SK-N-SH (cell line): ENCODE measurements around the gene RBM17. TPM values are rescaled to one million over a fixed set of nuclear protein-coding genes. Genes with fewer than 3 reads are reported as not detected.

Experiments used
- CTCF ChIA-PET: fragments of 300-600, 350-600 bp; formaldehyde crosslinking; extraction: SDS; loops from one replicate; lab custom pipeline; 2021; lab: Yijun Ruan, JAX
- POLR2A ChIA-PET: fragments of 350-600 bp; sonication (Branson Sonifier 250); formaldehyde crosslinking; extraction: SDS; loops from one replicate; lab custom pipeline; 2020; ENCODE audit warnings: antibody characterized with exemption, inconsistent platforms; lab: Yijun Ruan, JAX
- DNase-seq: peaks from one replicate; pipeline ENCODE4 v3.0.0; 2012
- H2AFZ ChIP-seq: fragments of 200-600 bp; sonication (generic); 2 replicates; pipeline ENCODE4 v1.8.1; 2016; ENCODE audit warnings: antibody characterized with exemption, mild to moderate bottlenecking, low read depth
- H3F3A ChIP-seq: fragments of 200-600 bp; sonication (generic); replicated peaks from 2 replicates; pipeline ENCODE3; 2016; ENCODE audit warnings: antibody characterized with exemption, mild to moderate bottlenecking; ENCODE audit not compliant: insufficient read depth
- H3K27ac ChIP-seq, 2 experiments: fragments of 200-500 bp in 1 of 2; fragments of 200-600 bp in 1 of 2; sonication (Bioruptor generic) in 1 of 2; sonication (generic), shearing (Covaris generic) in 1 of 2; 2 replicates each; pipeline versions ENCODE4 v1.5.1 to v1.6.1; 2014 to 2016; ENCODE audit warnings: low read depth in 2 of 2, inconsistent platforms in 1 of 2, low read length in 1 of 2, mild to moderate bottlenecking in 1 of 2, mixed read lengths in 1 of 2
- H3K27me3 ChIP-seq: fragments of 200-600 bp; sonication (generic), shearing (Covaris generic); 2 replicates; pipeline ENCODE4 v1.6.1; 2016; ENCODE audit warnings: mixed run types; ENCODE audit not compliant: insufficient read depth
- H3K36me3 ChIP-seq, 2 experiments: fragments of 200-500 bp in 1 of 2; fragments of 200-600 bp in 1 of 2; sonication (Bioruptor generic) in 1 of 2; sonication (generic) in 1 of 2; replicated peaks in 1 of 2; 2 replicates each; pipeline versions ENCODE3 to v1.5.1; 2014 to 2016; ENCODE audit warnings: low read length in 1 of 2, mild to moderate bottlenecking in 1 of 2; ENCODE audit not compliant: insufficient read depth in 2 of 2, control insufficient read depth in 1 of 2
- H3K4me1 ChIP-seq, 2 experiments: fragments of 200-500 bp in 1 of 2; fragments of 200-600 bp in 1 of 2; sonication (Bioruptor generic) in 1 of 2; sonication (generic), shearing (Covaris generic) in 1 of 2; 2 replicates each; pipeline versions ENCODE4 v1.5.1 to v1.6.1; 2014 to 2016; ENCODE audit warnings: low read depth in 1 of 2, low read length in 1 of 2, mixed run types in 1 of 2; ENCODE audit not compliant: insufficient read depth in 2 of 2, control insufficient read depth in 1 of 2
- H3K4me2 ChIP-seq: fragments of 200-600 bp; sonication (generic), shearing (Covaris generic); 2 replicates; pipeline ENCODE4 v1.6.1; 2017; ENCODE audit warnings: mixed run types
- H3K4me3 ChIP-seq, 2 experiments: fragments of 200-500 bp in 1 of 2; fragments of 200-600 bp in 1 of 2; sonication (Bioruptor generic) in 1 of 2; sonication (generic), shearing (Covaris generic) in 1 of 2; 2 replicates each; pipeline versions ENCODE4 v1.5.1 to v1.8.1; 2014 to 2016; ENCODE audit warnings: low read depth in 2 of 2, inconsistent platforms in 1 of 2, low read length in 1 of 2, mild to moderate bottlenecking in 1 of 2, mixed read lengths in 1 of 2, moderate library complexity in 1 of 2
- H3K79me2 ChIP-seq: fragments of 200-600 bp; sonication (generic); 2 replicates; pipeline ENCODE4 v1.8.1; 2017; ENCODE audit warnings: mild to moderate bottlenecking; ENCODE audit not compliant: insufficient read depth
- H3K9ac ChIP-seq: fragments of 200-600 bp; sonication (generic); 2 replicates; pipeline ENCODE4 v1.6.1; 2017; ENCODE audit warnings: mixed run types
- H3K9me2 ChIP-seq: fragments of 200-600 bp; sonication (generic); 2 replicates; pipeline ENCODE4 v1.6.1; 2017; ENCODE audit warnings: mixed run types
- H3K9me3 ChIP-seq: fragments of 200-600 bp; sonication (generic); 2 replicates; pipeline ENCODE4 v1.6.1; 2017; ENCODE audit warnings: mixed run types, mild to moderate bottlenecking, moderate library complexity
- H4K20me1 ChIP-seq: fragments of 200-600 bp; sonication (generic); 2 replicates; pipeline ENCODE4 v1.6.1; 2017; ENCODE audit warnings: mild to moderate bottlenecking, mixed run types; ENCODE audit not compliant: insufficient read depth
- GATA2 ChIP-seq: sonication (generic); formaldehyde crosslinking; IDR thresholded peaks from 2 replicates; pipeline ENCODE4 v1.5.0; 2020; ENCODE audit warnings: mild to moderate bottlenecking, missing genetic modification reagents
- IRF3 ChIP-seq: fragments of 150-350 bp; IDR thresholded peaks from 2 replicates; pipeline ENCODE4 v1.6.1; 2016; ENCODE audit warnings: mild to moderate bottlenecking, low read depth, low read length
- MEF2A ChIP-seq: IDR thresholded peaks from 2 replicates; pipeline ENCODE4 v1.4.0; 2012; ENCODE audit warnings: low read depth, borderline replicate concordance
- MXI1 ChIP-seq: IDR thresholded peaks from 2 replicates; pipeline ENCODE4 v1.6.1; 2012; ENCODE audit warnings: mild to moderate bottlenecking, low read depth, low read length, improper control_type of control experiment
- NRF1 ChIP-seq: IDR thresholded peaks from 2 replicates; pipeline ENCODE4 v1.6.1; 2012; ENCODE audit warnings: low read depth, mild to moderate bottlenecking, low read length
- REST ChIP-seq: IDR thresholded peaks from 2 replicates; pipeline ENCODE4 v1.6.1; 2012; ENCODE audit warnings: mild to moderate bottlenecking, low read depth, low read length, moderate library complexity
- WGBS: methylation state at CpG from one replicate; pipeline ENCODE4 v1.1.6; 2017; ENCODE audit warnings: low lambda C conversion rate; 5-methylcytosine and 5-hydroxymethylcytosine counted together
- polyA plus RNA-seq, 3 experiments: library from polyadenylated mRNA; depleted of rRNA; stranded (reverse); fragments of >200 nt; gene quantifications; 2 replicates each; pipeline ENCODE4 v1.2.3, GENCODE V29; 2012

Gene RBM17
- polyA plus RNA-seq, 1 of the 3 experiments (the other 2 are of a cell fraction), result 32.6 TPM

- TF ChIP-seq GATA2 (CRISPR knock-in tag) (no peak), IRF3 (no peak), NRF1 (no peak)
Measured at GRCh38 chr10:6114299-6114698, 25.5 kb downstream of the RBM17 start (continued).

DNA sequence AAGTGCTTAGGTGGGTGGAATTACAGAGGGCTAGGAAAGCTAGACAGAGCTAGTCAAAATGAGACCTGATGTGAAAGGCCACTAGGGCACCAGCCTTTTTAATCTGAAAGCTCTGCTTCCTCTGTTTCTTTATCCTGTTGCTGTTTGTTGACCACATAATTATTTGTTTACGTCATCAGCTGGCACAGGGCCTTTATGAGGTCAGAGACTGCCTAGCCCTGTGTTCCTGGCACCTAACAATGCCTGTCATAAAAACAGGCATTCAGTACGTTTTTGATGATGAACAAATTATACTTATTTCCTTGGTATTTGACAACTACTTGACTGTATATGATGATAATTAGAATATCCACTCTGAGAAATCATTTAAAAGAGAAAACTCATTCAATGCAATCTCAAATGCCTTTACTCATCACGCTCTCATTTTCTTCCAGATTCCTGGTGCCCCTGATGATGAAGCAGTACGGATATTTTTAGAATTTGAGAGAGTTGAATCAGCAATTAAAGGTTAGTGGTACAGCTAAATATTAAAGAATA, 26.0 kb downstream of the RBM17 start:
- Histone ChIP-seq H3K36me3 (peaks cover 41 to 68% of the 10 kb centered on the region in 2 experiments), H3K4me2 (peak overlapping the region; percentile 17; the same call in 1 of the 2 replicates), H3F3A (peaks cover 33% of the 10 kb centered on the region), H3K9me3 (no peaks in the 10 kb centered on the region), H3K27me3 (no peaks in the 10 kb centered on the region), H3K4me3 (no peak overlapping the region), H3K27ac (peak overlapping the region in 1 of 2 experiments; percentile 76; a peak in 2 of 4 replicates), H2AFZ (no peak overlapping the region), H4K20me1 (peaks cover 4% of the 10 kb centered on the region; the same call in 1 of the 2 replicates), H3K79me2 (peaks cover 20% of the 10 kb centered on the region), H3K4me1 (peaks cover 0 to 18% of the 10 kb centered on the region in 2 experiments; a peak in 3 of 4 replicates), H3K9ac (no peak overlapping the region), H3K9me2 (no peaks in the 10 kb centered on the region)
- POLR2A ChIA-PET, result no interaction called here
- WGBS, result 40% methylated on average over 4 of the region's 4 CpGs
- TF ChIP-seq MEF2A (peak; percentile 60; the same call in 1 of the 2 replicates), REST (no peak)
- no peak for DNase-seq
- CTCF ChIA-PET, result interaction anchor here (1.1 kb wide), 1 partner anchor 287 kb away, joined by 6 read pairs; no protein-coding TSS in a partner anchor

- peak overlapping the region in 1 of 2 experiments; percentile 76; a peak in 2 of 4 replicates for H3K27ac ChIP-seq
- H3K9me2 ChIP-seq, result no peaks in the 10 kb centered on the region
- H3K9ac ChIP-seq, result no peak overlapping the region
- H3K36me3 ChIP-seq, result peaks cover 35 to 62% of the 10 kb centered on the region in 2 experiments
- peaks cover 0 to 18% of the 10 kb centered on the region in 2 experiments; a peak in 3 of 4 replicates for H3K4me1 ChIP-seq
- CTCF ChIA-PET, result interaction anchor here (1.1 kb wide), 1 partner anchor 286 kb away, joined by 6 read pairs; no protein-coding TSS in a partner anchor
- H3K4me3 ChIP-seq, result no peak overlapping the region
- H3F3A ChIP-seq, result peaks cover 33% of the 10 kb centered on the region
- peak overlapping the region; percentile 17; the same call in 1 of the 2 replicates for H3K4me2 ChIP-seq
- POLR2A ChIA-PET, result no interaction called here
- DNase-seq, result no peak
- no peaks in the 10 kb centered on the region for H3K9me3 ChIP-seq
- H4K20me1 ChIP-seq, result peaks cover 4% of the 10 kb centered on the region; the same call in 1 of the 2 replicates
- peaks cover 14% of the 10 kb centered on the region for H3K79me2 ChIP-seq
- WGBS, result 90% methylated on average over 4 of the region's 4 CpGs
- TF ChIP-seq MEF2A (0 out of 2 replicates have a peak, but pooled peaks have one; percentile 6), MXI1 (no peak)
- no peaks in the 10 kb centered on the region for H3K27me3 ChIP-seq
- no peak overlapping the region for H2AFZ ChIP-seq
Measured at GRCh38 chr10:6115411-6115810, 26.6 kb downstream of the RBM17 start.
